ENCODE results near the gene ATAD3C. TPM values are rescaled to one million over a fixed set of nuclear protein-coding genes. Genes with fewer than 3 reads are reported as not detected.
"Not testable (repeated sequence)": the region's sequence is repeated elsewhere in the genome, so short reads cannot be mapped to it uniquely, and the experiment has no call there.

Gene ATAD3C
- total and polyA plus RNA-seq, 2 donors (not counting 3 experiments of a cell fraction or from before 2014, with no cell fraction given): 0.01 TPM; not detected in 1

GRCh38 chr1:1484976-1485750 lies 35.7 kb downstream of the ATAD3C start:
- H3K36me3 ChIP-seq (ENCODE audit: control insufficient read depth in 2 of 2, extremely low read depth in 1 of 2, insufficient read depth in 2 of 2, low read length in 2 of 2): peaks cover 3 to 20% of the 10 kb centered on the region in 2 experiments
- H3K27me3 ChIP-seq (ENCODE audit: control insufficient read depth in 2 of 2, insufficient read depth in 2 of 2, low read length in 2 of 2); CTCF ChIA-PET; H3K4me3 ChIP-seq (replicated peaks in 1 of 3; ENCODE audit: insufficient read depth in 1 of 3, low read depth in 1 of 3, low read length in 3 of 3); H3K9ac ChIP-seq (replicated peaks; ENCODE audit: extremely low read depth, insufficient read depth, low read length); H2AFZ ChIP-seq (ENCODE audit: low read depth, low read length); dilution Hi-C loops (cut with MboI; ENCODE audit: extremely low pct_ligation_motif_present, low sequenced_read_pairs); DNase-seq (ENCODE audit: low read depth, low spot score); H3K4me2 ChIP-seq (ENCODE audit: insufficient read depth, low read length); FAIRE-seq; H3K9me3 ChIP-seq (replicated peaks; ENCODE audit: control insufficient read depth, insufficient read depth, low read length); H3K4me1 ChIP-seq (ENCODE audit: control insufficient read depth, extremely low read depth, insufficient read depth, low read length); intact Hi-C loops (cut with micrococcal nuclease); H3K79me2 ChIP-seq (ENCODE audit: control insufficient read depth, insufficient read depth, low read length); BruUV-seq (replicated peaks); H4K20me1 ChIP-seq (replicated peaks; ENCODE audit: control insufficient read depth, extremely low read depth, insufficient read depth, low read length); H3K9me1 ChIP-seq (replicated peaks; ENCODE audit: control insufficient read depth, extremely low read depth, insufficient read depth, low read length); H3K27ac ChIP-seq (ENCODE audit: insufficient read depth, low read depth, low read length); POLR2A ChIA-PET: not testable (repeated sequence)

- H3K4me1 ChIP-seq (ENCODE audit: control insufficient read depth, extremely low read depth, insufficient read depth, low read length); H3K9ac ChIP-seq (replicated peaks; ENCODE audit: extremely low read depth, insufficient read depth, low read length); DNase-seq (ENCODE audit: low read depth, low spot score); H3K4me2 ChIP-seq (ENCODE audit: insufficient read depth, low read length); CTCF ChIA-PET; dilution Hi-C loops (cut with MboI; ENCODE audit: extremely low pct_ligation_motif_present, low sequenced_read_pairs); H3K79me2 ChIP-seq (ENCODE audit: control insufficient read depth, insufficient read depth, low read length); H3K27me3 ChIP-seq (ENCODE audit: control insufficient read depth in 2 of 2, insufficient read depth in 2 of 2, low read length in 2 of 2); POLR2A ChIA-PET; H3K4me3 ChIP-seq (replicated peaks in 1 of 3; ENCODE audit: insufficient read depth in 1 of 3, low read depth in 1 of 3, low read length in 3 of 3); H3K9me1 ChIP-seq (replicated peaks; ENCODE audit: control insufficient read depth, extremely low read depth, insufficient read depth, low read length); intact Hi-C loops (cut with micrococcal nuclease); FAIRE-seq; H4K20me1 ChIP-seq (replicated peaks; ENCODE audit: control insufficient read depth, extremely low read depth, insufficient read depth, low read length); BruUV-seq (replicated peaks); H3K27ac ChIP-seq (ENCODE audit: insufficient read depth, low read depth, low read length); H3K9me3 ChIP-seq (replicated peaks; ENCODE audit: control insufficient read depth, insufficient read depth, low read length); H2AFZ ChIP-seq (ENCODE audit: low read depth, low read length): not testable (repeated sequence)
- H3K36me3 ChIP-seq (ENCODE audit: control insufficient read depth in 2 of 2, extremely low read depth in 1 of 2, insufficient read depth in 2 of 2, low read length in 2 of 2): peaks cover 3 to 24% of the 10 kb centered on the region in 2 experiments
Measured at GRCh38 chr1:1485755-1486317, 36.3 kb downstream of the ATAD3C start.

Measured in endothelial cell of umbilical vein (primary cell).